D721Med (cell line): ENCODE data around the gene DPM2.

ENCODE experiments used
- DNase-seq: peaks from one replicate; pipeline ENCODE4 v3.0.0; 2011; ENCODE audit warnings: low spot score; ENCODE audit not compliant: insufficient read length
- FAIRE-seq: peaks from 2 replicates; lab custom pipeline; 2011; peaks lifted over from hg19 to GRCh38; lab: Jason Lieb, UNC
- CTCF ChIP-seq: IDR thresholded peaks from 2 replicates; pipeline ENCODE4 v1.5.1; 2012; ENCODE audit warnings: mild to moderate bottlenecking, control low read depth; ENCODE audit not compliant: insufficient read depth; ENCODE audit errors: missing control alignments

The DPM2 gene

GRCh38 chr9:127909839-127910273, 27.8 kb downstream of the DPM2 start:
- FAIRE-seq (no peak), DNase-seq (no peak)
- no peak for TF ChIP-seq CTCF

- no peak for DNase-seq
- FAIRE-seq: no peak
These were observed 29.1 kb downstream of the DPM2 start for GRCh38 chr9:127908660-127908926.

GRCh38 chr9:127907867-127908659, 29.6 kb downstream of the DPM2 start:
- TF ChIP-seq CTCF: no peak
- FAIRE-seq: no peak

More at GRCh38 chr9:127908660-127908926, 29.1 kb downstream of the DPM2 start:
- TF ChIP-seq CTCF: no peak

GRCh38 chr9:127905788-127906191, 31.9 kb downstream of the DPM2 start:
- TF ChIP-seq CTCF: no peak
- no peak for FAIRE-seq
- DNase-seq: no peak

More at GRCh38 chr9:127907867-127908659, 29.6 kb downstream of the DPM2 start:
- DNase-seq: no peak

GRCh38 chr9:127905004-127905728, 32.5 kb downstream of the DPM2 start:
- TF ChIP-seq CTCF: no peak
- DNase-seq (no peak), FAIRE-seq (no peak)

- no peak for FAIRE-seq
- no peak for TF ChIP-seq CTCF
- DNase-seq: no peak
These were observed 33.1 kb downstream of the DPM2 start for GRCh38 chr9:127904561-127905003.
